Upper lobe of left lung (tissue), 6 donors: ENCODE results near the gene CSN2. TPM values are rescaled to one million over a fixed set of nuclear protein-coding genes. Genes with fewer than 3 reads are reported as not detected.

Experiments used
- ATAC-seq, 2 donors: fragments of 200-7000 bp; cut with Tn5 transposase; one replicate each; pipeline ENCODE4 v1.9.1; 2022; ENCODE audit warnings: mild to moderate bottlenecking in 2 of 2, moderate library complexity in 2 of 2; ENCODE audit not compliant: low FRiP score in 2 of 2
- DNase-seq, 2 donors: peaks; one replicate each; pipeline ENCODE4 v3.0.0-alpha.2; 2019 to 2020
- H3K27ac ChIP-seq, 4 donors: fragments of 200-600 bp; sonication (generic); one replicate each; pipeline ENCODE4 v1.5.1; 2016 to 2019
- H3K27me3 ChIP-seq, 4 donors: fragments of 200-600 bp; sonication (generic); one replicate each; pipeline ENCODE4 v1.5.1; 2017 to 2019
- H3K36me3 ChIP-seq, 4 donors: fragments of 200-600 bp; sonication (generic); one replicate each; pipeline ENCODE4 v1.5.1; 2016 to 2019
- H3K4me1 ChIP-seq, 4 donors: fragments of 200-600 bp; sonication (generic); one replicate each; pipeline ENCODE4 v1.5.1; 2018 to 2019
- H3K4me3 ChIP-seq, 4 donors: fragments of 200-600 bp; sonication (generic); one replicate each; pipeline ENCODE4 v1.5.1; 2017 to 2019; ENCODE audit warnings: mild to moderate bottlenecking in 2 of 4, moderate library complexity in 1 of 4
- H3K9me3 ChIP-seq, 4 donors: fragments of 200-600 bp; sonication (generic); one replicate each; pipeline ENCODE4 v1.5.1; 2018 to 2019
- EP300 ChIP-seq, 4 donors: sonication (generic); formaldehyde crosslinking; IDR thresholded peaks; one replicate each; pipeline ENCODE4 v1.5.1; 2017; ENCODE audit warnings: antibody characterized with exemption in 4 of 4, control low read depth in 2 of 4
- POLR2A ChIP-seq, 4 donors: fragments of 450-650 bp; IDR thresholded peaks; one replicate each; pipeline ENCODE4 v1.5.1; 2016 to 2017; ENCODE audit warnings: antibody characterized with exemption in 4 of 4, mild to moderate bottlenecking in 2 of 4
- POLR2AphosphoS5 ChIP-seq, 2 donors: sonication (generic); formaldehyde crosslinking; IDR thresholded peaks; one replicate each; pipeline ENCODE4 v1.5.1; 2017; ENCODE audit warnings: antibody characterized with exemption in 2 of 2
- WGBS, 2 donors: methylation state at CpG; one replicate each; pipeline ENCODE4 v1.1.5; 2017 to 2018; 5-methylcytosine and 5-hydroxymethylcytosine counted together
- total RNA-seq, 6 donors: library from RNA; depleted of rRNA in 4 of 6; stranded (reverse); fragments of >200 nt in 4 of 6; gene quantifications; one replicate each; pipeline versions ENCODE4 v1.1.0 to v1.2.1, GENCODE V29; 2016 to 2021
- TF ChIP-seq, protein P1 (sequence below), 6 experiments: fragments of 450-650 bp in 4 of 6; fragments of 200-600 bp in 2 of 6; sonication (generic) in 2 of 6; IDR thresholded peaks; one replicate each; pipeline ENCODE4 v1.5.1; 2016 to 2019; ENCODE audit warnings: antibody characterized with exemption in 6 of 6
- donor health status: DM: no; HTN: no; CAD: no; lungs with moderate emphysema.
- donor health status: DM: no; HTN: yes; CAD: no; lungs with severe emphysema.

Gene CSN2
- total RNA-seq, 6 donors from 2014 or later, result not detected

GRCh38 chr4:69977582-69977981 lies 12.1 kb upstream of the CSN2 start:
- Histone ChIP-seq H3K4me3 (no peak overlapping the region), H3K27me3 (no peaks in the 10 kb centered on the region), H3K9me3 (no peaks in the 10 kb centered on the region), H3K27ac (no peak overlapping the region), H3K4me1 (no peaks in the 10 kb centered on the region), H3K36me3 (no peaks in the 10 kb centered on the region)
- ATAC-seq (no peak), DNase-seq (no peak)
- TF ChIP-seq POLR2A (IDR thresholded peaks at IDR 0.05) (no peak), EP300 (IDR thresholded peaks at IDR 0.05) (no peak), POLR2AphosphoS5 (IDR thresholded peaks at IDR 0.05) (no peak)
- TF ChIP-seq, protein P1, sequence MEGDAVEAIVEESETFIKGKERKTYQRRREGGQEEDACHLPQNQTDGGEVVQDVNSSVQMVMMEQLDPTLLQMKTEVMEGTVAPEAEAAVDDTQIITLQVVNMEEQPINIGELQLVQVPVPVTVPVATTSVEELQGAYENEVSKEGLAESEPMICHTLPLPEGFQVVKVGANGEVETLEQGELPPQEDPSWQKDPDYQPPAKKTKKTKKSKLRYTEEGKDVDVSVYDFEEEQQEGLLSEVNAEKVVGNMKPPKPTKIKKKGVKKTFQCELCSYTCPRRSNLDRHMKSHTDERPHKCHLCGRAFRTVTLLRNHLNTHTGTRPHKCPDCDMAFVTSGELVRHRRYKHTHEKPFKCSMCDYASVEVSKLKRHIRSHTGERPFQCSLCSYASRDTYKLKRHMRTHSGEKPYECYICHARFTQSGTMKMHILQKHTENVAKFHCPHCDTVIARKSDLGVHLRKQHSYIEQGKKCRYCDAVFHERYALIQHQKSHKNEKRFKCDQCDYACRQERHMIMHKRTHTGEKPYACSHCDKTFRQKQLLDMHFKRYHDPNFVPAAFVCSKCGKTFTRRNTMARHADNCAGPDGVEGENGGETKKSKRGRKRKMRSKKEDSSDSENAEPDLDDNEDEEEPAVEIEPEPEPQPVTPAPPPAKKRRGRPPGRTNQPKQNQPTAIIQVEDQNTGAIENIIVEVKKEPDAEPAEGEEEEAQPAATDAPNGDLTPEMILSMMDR (IDR thresholded peaks at IDR 0.05), result no peak

DNA sequence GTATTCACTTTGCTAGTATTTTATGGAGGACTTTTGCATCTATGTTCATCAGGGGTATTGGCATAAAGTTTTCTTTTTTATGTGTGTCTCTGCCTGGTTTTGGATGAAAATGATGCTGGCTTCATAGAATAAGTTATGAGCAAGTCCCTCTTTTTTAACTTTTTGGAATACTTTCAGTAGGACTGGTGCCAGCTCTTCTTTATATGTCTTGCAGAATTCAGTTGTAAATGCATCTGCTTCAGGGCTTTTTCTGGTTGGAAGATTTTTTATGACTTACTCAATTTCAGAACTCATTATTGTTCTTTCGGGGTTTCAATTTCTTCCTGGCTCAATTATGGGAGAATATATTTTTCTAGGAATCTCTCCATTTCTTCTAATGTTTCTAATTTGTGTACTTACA lies 9.1 kb upstream of the CSN2 start:
- Histone ChIP-seq H3K4me3 (no peak overlapping the region), H3K36me3 (no peaks in the 10 kb centered on the region), H3K27me3 (no peaks in the 10 kb centered on the region), H3K9me3 (no peaks in the 10 kb centered on the region), H3K4me1 (no peaks in the 10 kb centered on the region), H3K27ac (no peak overlapping the region)
- no peak for ATAC-seq
- DNase-seq, result no peak
- TF ChIP-seq POLR2AphosphoS5 (IDR thresholded peaks at IDR 0.05) (no peak), POLR2A (IDR thresholded peaks at IDR 0.05) (no peak), EP300 (IDR thresholded peaks at IDR 0.05) (no peak)
- TF ChIP-seq, protein P1 (IDR thresholded peaks at IDR 0.05), result no peak
- 79 to 89% methylated on average over 1 of the region's 1 CpG for WGBS, 2 donors

- no peaks in the 10 kb centered on the region for H3K9me3 ChIP-seq
- H3K36me3 ChIP-seq, result no peaks in the 10 kb centered on the region
- DNase-seq, result no peak
- 41 to 52% methylated on average over 1 of the region's 1 CpG for WGBS, 2 donors
- no peak for ATAC-seq
- H3K4me1 ChIP-seq, result no peaks in the 10 kb centered on the region
- TF ChIP-seq POLR2A (IDR thresholded peaks at IDR 0.05) (no peak), EP300 (IDR thresholded peaks at IDR 0.05) (no peak), POLR2AphosphoS5 (IDR thresholded peaks at IDR 0.05) (no peak)
- TF ChIP-seq, protein P1 (IDR thresholded peaks at IDR 0.05), result no peak
- H3K27me3 ChIP-seq, result no peaks in the 10 kb centered on the region
- H3K27ac ChIP-seq, result no peak overlapping the region
- no peak overlapping the region for H3K4me3 ChIP-seq
Observed at GRCh38 chr4:69970071-69970470, 4.5 kb upstream of the CSN2 start.

DNA sequence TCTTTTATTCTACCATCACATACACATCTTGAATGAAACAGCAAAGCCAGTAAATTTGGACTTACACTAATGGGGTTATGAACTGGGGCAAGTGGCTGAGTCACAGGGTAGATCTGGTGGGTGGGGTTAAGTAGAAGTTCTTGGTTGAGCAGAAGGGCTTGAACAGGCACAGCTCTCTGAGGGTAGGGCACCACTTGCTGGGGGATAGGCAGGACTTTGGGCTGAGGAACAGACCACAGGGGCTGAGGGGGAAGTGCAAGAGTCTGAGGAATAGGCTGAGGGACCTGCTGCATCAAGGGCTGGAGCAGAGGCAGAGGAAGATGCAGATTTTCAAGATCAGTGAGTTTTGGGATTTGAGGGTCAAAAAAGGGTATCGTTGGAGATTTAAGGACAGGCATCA lies 8.3 kb downstream of the CSN2 start:
- Histone ChIP-seq H3K27me3 (no peaks in the 10 kb centered on the region), H3K27ac (no peak overlapping the region), H3K4me1 (no peaks in the 10 kb centered on the region), H3K4me3 (no peak overlapping the region), H3K36me3 (no peaks in the 10 kb centered on the region), H3K9me3 (no peaks in the 10 kb centered on the region)
- no peak for ATAC-seq
- 80 to 100% methylated on average over 1 of the region's 1 CpG for WGBS, 2 donors
- TF ChIP-seq, protein P1 (IDR thresholded peaks at IDR 0.05), result no peak
- TF ChIP-seq EP300 (IDR thresholded peaks at IDR 0.05) (no peak), POLR2AphosphoS5 (IDR thresholded peaks at IDR 0.05) (no peak), POLR2A (IDR thresholded peaks at IDR 0.05) (no peak)
- DNase-seq, result no peak

- Histone ChIP-seq H3K27ac (no peak overlapping the region), H3K9me3 (no peaks in the 10 kb centered on the region), H3K36me3 (no peaks in the 10 kb centered on the region), H3K4me1 (no peaks in the 10 kb centered on the region), H3K27me3 (no peaks in the 10 kb centered on the region), H3K4me3 (no peak overlapping the region)
- ATAC-seq (no peak), DNase-seq (no peak)
- WGBS, 2 donors, result 65 to 83% methylated on average over 3 of the region's 3 CpGs
- no peak for TF ChIP-seq POLR2A (IDR thresholded peaks at IDR 0.05)
- TF ChIP-seq, protein P1 (IDR thresholded peaks at IDR 0.05), result no peak
- no peak for TF ChIP-seq EP300 (IDR thresholded peaks at IDR 0.05)
- TF ChIP-seq POLR2AphosphoS5 (IDR thresholded peaks at IDR 0.05), result no peak
Observed at GRCh38 chr4:69951602-69952001, 13.9 kb downstream of the CSN2 start.
